ENCODE measurements around the gene PSKH1. TPM values are rescaled to one million over a fixed set of nuclear protein-coding genes. Genes with fewer than 3 reads are reported as not detected.

PSKH1 gene
- total and polyA plus RNA-seq, 9 of the 15 experiments (the other 6 are each of a cell fraction or from before 2014, with no cell fraction given), result 0.96 to 20.9 (median 9.4) TPM

GRCh38 chr16:67883146-67883871 lies 9.7 kb upstream of the PSKH1 start:
- ATAC-seq, result no peak
- intact Hi-C loops (cut with micrococcal nuclease), result loop anchor here (1.0 to 10.0 kb wide), 2 partner anchors 45 to 161 kb away; no protein-coding TSS in a partner anchor
- H4K20me1 ChIP-seq (replicated peaks; ENCODE audit: control insufficient read depth, insufficient read depth, low read length), result peaks cover 19% of the 10 kb centered on the region
- in situ Hi-C loops (cut with MboI), result no loop called here
- H3K9me1 ChIP-seq (ENCODE audit: control insufficient read depth, insufficient read depth, low read length), result no peaks in the 10 kb centered on the region
- H2AFZ ChIP-seq (ENCODE audit: low read depth, low read length), result no peak overlapping the region
- WGBS (ENCODE audit: insufficient coverage, low coverage, missing lambda C conversion rate), result 63% methylated on average over 5 of the region's 6 CpGs
- H3K4me2 ChIP-seq (ENCODE audit: insufficient read depth, low read length), result no peak overlapping the region
- POLR2A ChIA-PET, result interaction anchor here (0.6 to 4.1 kb wide), 10 partner anchors 9 to 223 kb away, joined by 3 to 15 read pairs (median 4); partner anchors contain the start of genes ACD and EDC4
- no peak for DNase-seq (ENCODE audit: extremely low read depth in 1 of 4, low spot score in 3 of 4)
- H3K27me3 ChIP-seq (ENCODE audit: control insufficient read depth in 2 of 2, insufficient read depth in 2 of 2, low read length in 2 of 2), result no peaks in the 10 kb centered on the region
- no peak overlapping the region for H3K27ac ChIP-seq (ENCODE audit: extremely low read depth, low read depth, low read length)
- H3K9me3 ChIP-seq (replicated peaks; ENCODE audit: control insufficient read depth, insufficient read depth, low read depth, low read length), result no peaks in the 10 kb centered on the region
- H3K79me2 ChIP-seq (ENCODE audit: control insufficient read depth, insufficient read depth, low read length), result no peaks in the 10 kb centered on the region
- CTCF ChIA-PET (ENCODE audit: low intra/inter-chr PET ratio), result interaction anchor here (0.6 to 4.0 kb wide), 6 partner anchors 34 to 157 kb away, joined by 3 to 35 read pairs (median 4); no protein-coding TSS in a partner anchor
- H3K9ac ChIP-seq (ENCODE audit: insufficient read depth in 1 of 2, low read depth in 2 of 2, low read length in 2 of 2), result 0 out of 4 replicates have a peak overlapping the region, but pooled peaks of 1 of the 2 experiments have one; percentile 3
- H3K36me3 ChIP-seq (ENCODE audit: control insufficient read depth, insufficient read depth, low read length), result peaks cover 69% of the 10 kb centered on the region; the same call in 2 of the 3 replicates
- H3K4me3 ChIP-seq, result no peak overlapping the region
- peaks cover 6 to 40% of the 10 kb centered on the region in 2 experiments; a peak in 4 of 5 replicates for H3K4me1 ChIP-seq (replicated peaks in 1 of 2; ENCODE audit: control insufficient read depth in 2 of 2, insufficient read depth in 2 of 2, low read length in 2 of 2)
- no TSS peak for BruUV-seq (replicated peaks)
- TF ChIP-seq MTA3 (IDR thresholded peaks at IDR 0.05; ENCODE audit: borderline replicate concordance) (no peak), SAFB (IDR thresholded peaks at IDR 0.05; ENCODE audit: borderline replicate concordance, low read depth, low read length) (no peak)
- FAIRE-seq, result no peak

DNA sequence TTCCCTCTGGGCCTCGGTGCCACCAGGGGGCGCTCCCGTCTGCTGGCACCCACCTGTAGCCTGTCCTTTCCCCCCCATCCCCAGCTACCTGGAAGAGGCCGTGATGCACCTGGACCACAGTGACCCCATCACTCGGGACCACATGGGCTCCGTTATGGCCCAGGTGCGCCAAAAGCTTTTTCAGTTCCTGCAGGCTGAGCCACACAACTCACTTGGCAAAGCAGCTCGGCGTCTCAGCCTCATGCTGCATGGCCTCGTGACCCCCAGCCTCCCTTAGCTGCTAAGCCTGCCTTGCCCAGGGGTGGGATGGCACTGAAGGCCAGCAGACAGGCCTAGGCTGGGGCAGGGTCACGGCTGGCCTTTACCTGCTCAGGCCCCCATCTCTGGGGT lies 9.2 kb upstream of the PSKH1 start:
- FAIRE-seq (peak; percentile 67), DNase-seq (ENCODE audit: extremely low read depth in 1 of 4, low spot score in 3 of 4) (peak; percentile 62 to 77 (median 74)), ATAC-seq (peak; percentile 69)
- Histone ChIP-seq H3K4me3 (no peak overlapping the region), H4K20me1 (replicated peaks; ENCODE audit: control insufficient read depth, insufficient read depth, low read length) (peaks cover 19% of the 10 kb centered on the region), H3K4me1 (replicated peaks in 1 of 2; ENCODE audit: control insufficient read depth in 2 of 2, insufficient read depth in 2 of 2, low read length in 2 of 2) (peaks cover 6 to 40% of the 10 kb centered on the region in 2 experiments; a peak in 4 of 5 replicates), H3K9me3 (replicated peaks; ENCODE audit: control insufficient read depth, insufficient read depth, low read depth, low read length) (no peaks in the 10 kb centered on the region), H3K27ac (ENCODE audit: extremely low read depth, low read depth, low read length) (no peak overlapping the region), H3K36me3 (ENCODE audit: control insufficient read depth, insufficient read depth, low read length) (peaks cover 63% of the 10 kb centered on the region; the same call in 2 of the 3 replicates), H3K79me2 (ENCODE audit: control insufficient read depth, insufficient read depth, low read length) (no peaks in the 10 kb centered on the region), H3K9ac (ENCODE audit: insufficient read depth in 1 of 2, low read depth in 2 of 2, low read length in 2 of 2) (no peak overlapping the region; a peak in 1 of 4 replicates), H2AFZ (ENCODE audit: low read depth, low read length) (no peak overlapping the region), H3K4me2 (ENCODE audit: insufficient read depth, low read length) (no peak overlapping the region), H3K27me3 (ENCODE audit: control insufficient read depth in 2 of 2, insufficient read depth in 2 of 2, low read length in 2 of 2) (no peaks in the 10 kb centered on the region), H3K9me1 (ENCODE audit: control insufficient read depth, insufficient read depth, low read length) (no peaks in the 10 kb centered on the region)
- intact Hi-C loops (cut with micrococcal nuclease), result loop anchor here (1.0 to 10.0 kb wide), 2 partner anchors 44 to 161 kb away; no protein-coding TSS in a partner anchor
- 59% methylated on average over 11 of the region's 11 CpGs for WGBS (ENCODE audit: insufficient coverage, low coverage, missing lambda C conversion rate)
- in situ Hi-C loops (cut with MboI), result no loop called here
- CTCF ChIA-PET (ENCODE audit: low intra/inter-chr PET ratio), result interaction anchor here (0.6 to 4.0 kb wide), 6 partner anchors 34 to 156 kb away, joined by 3 to 35 read pairs (median 4); no protein-coding TSS in a partner anchor
- BruUV-seq (replicated peaks), result no TSS peak
- POLR2A ChIA-PET, result interaction anchor here (0.7 to 4.1 kb wide), 9 partner anchors 10 to 404 kb away, joined by 3 to 15 read pairs (median 3); partner anchors contain the start of gene EDC4
- peak; percentile 36; the same call in 1 of the 2 replicates for TF ChIP-seq CTBP1 (IDR thresholded peaks at IDR 0.05; ENCODE audit: borderline replicate concordance)
- no peak for TF ChIP-seq VEZF1 (CRISPR knock-in tag; IDR thresholded peaks at IDR 0.05)
- TF ChIP-seq, protein P1, sequence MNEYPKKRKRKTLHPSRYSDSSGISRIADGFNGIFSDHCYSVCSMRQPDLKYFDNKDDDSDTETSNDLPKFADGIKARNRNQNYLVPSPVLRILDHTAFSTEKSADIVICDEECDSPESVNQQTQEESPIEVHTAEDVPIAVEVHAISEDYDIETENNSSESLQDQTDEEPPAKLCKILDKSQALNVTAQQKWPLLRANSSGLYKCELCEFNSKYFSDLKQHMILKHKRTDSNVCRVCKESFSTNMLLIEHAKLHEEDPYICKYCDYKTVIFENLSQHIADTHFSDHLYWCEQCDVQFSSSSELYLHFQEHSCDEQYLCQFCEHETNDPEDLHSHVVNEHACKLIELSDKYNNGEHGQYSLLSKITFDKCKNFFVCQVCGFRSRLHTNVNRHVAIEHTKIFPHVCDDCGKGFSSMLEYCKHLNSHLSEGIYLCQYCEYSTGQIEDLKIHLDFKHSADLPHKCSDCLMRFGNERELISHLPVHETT (CRISPR knock-in tag; conservative IDR thresholded peaks at IDR 0.05 in 1 of 2, IDR thresholded peaks at IDR 0.05 in 1 of 2), result 0 out of 4 replicates have a peak, but pooled peaks of 1 of the 2 experiments have one; percentile 43
- TF ChIP-seq SMC3 (conservative IDR thresholded peaks at IDR 0.05; ENCODE audit: insufficient read depth, low read depth, low read length), result peak; percentile 77
- TF ChIP-seq SRSF7 (optimal IDR thresholded peaks at IDR 0.05; ENCODE audit: low read depth, low read length), result no peak
- peak; percentile 67; the same call in 1 of the 2 replicates for TF ChIP-seq STAG1 (CRISPR knock-in tag; IDR thresholded peaks at IDR 0.05; ENCODE audit: borderline replicate concordance)
